Measurements from ENCODE around the gene SPATS2.
"Not testable (repeated sequence)": the region's sequence is repeated elsewhere in the genome, so short reads cannot be mapped to it uniquely, and the experiment has no call there.

The SPATS2 gene

DNA sequence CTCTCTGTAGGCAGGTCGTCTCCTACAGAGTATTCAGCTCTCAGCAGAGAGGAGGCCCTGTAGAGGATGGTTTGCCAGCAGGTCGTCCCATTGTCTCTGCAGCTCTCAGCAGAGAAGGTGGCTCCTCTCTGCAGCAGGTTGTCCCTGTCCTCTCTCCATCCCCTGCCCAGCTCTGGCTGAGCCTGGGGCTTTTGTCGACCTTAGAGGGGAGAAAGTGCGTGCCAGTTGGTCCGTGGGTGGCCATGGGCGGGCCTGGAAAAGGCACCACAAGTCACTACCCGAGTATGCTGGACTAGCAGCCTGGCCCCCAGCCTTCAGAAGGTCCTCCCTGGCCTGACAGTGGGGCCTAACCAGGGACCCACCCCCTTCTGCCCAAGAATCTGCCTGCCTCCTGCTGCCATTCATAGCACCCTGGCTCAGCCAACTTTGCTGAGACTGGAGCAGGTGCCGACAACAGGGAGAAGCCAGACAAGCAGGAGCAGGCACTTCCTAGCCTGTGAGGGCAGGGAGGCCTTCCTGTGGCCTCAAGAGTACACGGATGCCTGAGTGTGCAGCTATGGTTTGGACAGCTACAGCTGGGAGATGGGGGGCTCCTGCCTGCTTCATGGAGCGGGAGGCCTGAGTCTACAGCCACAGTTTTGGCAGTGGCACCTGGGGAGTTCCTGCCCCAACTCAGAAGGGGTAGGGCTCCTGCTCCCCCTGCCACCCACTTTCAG is 111.8 kb downstream of the SPATS2 start:
- DNase-seq = no peak

DNA sequence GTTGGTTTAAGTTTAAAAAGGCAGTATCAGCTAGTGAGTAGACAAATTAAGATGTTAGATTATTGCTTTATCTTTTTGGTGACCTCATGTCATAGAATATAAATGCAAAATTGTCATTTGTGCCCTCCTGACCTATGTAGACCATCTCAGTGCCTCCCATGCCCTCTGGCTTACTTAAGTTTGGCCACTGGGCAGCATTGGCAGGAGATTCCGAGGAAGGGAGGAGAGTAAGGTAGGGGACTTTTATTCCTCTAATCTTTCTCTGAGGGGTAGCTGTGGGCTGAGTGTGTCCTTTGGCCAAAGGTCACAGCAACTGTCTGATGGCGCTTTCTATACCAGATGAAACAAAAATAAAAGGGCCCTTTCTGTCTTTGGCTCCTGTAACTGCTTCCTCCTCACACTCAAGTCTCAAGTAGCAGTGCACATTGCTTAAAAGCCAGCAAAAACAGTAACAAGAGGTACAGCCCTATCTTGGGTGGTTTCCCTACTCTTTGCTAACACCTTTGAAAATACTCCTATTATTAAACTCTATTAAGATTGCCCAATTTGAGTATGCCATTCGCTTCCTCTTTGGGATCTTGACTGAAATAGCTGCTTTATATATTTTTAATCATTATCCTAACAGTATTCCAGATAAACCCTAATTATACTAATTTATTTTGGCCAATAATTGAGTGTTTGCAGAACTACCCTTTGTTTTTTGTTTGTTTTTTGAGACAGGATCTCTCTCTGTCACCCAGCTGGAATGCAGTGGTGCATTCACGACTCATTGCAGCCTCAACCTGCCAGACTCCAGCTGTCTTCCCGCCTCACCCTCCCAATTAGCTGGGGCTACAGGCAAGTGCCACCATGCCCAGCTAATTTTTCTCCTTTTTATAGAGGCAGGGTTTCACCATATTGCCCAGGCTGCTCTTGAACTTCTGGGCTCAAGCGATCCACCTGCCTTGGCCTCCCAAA is 115.1 kb downstream of the SPATS2 start:
- no peak for DNase-seq

DNA sequence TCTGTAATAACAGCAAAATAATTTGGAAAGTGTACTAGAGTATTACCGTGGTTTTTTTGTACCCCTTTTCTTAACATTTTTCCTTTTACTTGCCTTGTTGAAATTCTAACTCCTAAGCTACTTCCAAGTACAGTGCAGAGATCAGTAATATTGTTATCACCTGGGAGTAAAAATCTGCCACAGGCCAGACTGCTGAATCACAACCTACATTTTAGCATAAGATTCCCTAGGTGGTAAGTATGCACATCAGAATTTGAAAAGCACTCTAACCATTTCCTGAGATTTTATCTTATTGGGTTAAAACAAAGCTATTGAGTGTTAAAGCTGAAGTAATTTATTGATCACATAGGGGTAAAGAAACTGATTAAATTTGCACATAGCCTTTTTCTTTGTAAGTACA is 116.4 kb downstream of the SPATS2 start:
- no peak for DNase-seq

DNA sequence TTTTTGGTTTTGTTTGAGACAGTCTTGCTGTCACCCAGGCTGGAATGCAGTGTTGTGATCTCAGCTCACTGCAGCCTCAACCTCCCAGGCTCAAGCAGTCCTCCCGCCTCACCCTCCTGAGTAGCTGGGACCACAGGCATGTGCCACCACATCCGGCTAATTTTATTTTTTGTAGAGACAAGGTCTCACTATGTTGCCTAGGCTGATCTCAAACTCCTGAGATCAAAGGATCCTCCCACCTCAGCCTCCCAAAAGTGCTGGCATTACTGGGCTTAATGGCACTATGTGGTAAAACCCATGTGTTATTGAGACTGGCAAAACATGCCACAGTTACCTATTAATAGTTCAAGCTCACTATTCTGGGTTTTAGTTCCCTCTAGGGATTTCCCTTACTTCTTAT is 120.3 kb downstream of the SPATS2 start:
- no peak for DNase-seq

DNA sequence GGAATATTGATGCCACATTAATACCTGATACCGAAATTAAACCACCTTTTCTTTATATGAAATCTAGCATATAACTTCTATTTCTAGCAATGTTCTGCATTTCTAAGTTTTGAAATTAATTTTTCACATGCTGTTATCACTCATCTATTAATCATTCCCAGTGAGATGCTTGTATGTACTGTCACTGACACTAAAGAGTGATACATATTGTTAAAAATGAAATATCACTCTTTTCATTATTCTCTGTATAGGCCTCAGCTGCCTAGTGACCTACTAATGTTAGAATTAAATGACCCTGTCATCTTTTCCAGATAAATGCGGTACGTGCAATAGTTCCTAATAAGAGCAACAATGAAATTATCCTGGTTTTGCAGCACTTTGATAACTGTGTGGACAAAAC is 121.9 kb downstream of the SPATS2 start:
- no peak for DNase-seq

DNA sequence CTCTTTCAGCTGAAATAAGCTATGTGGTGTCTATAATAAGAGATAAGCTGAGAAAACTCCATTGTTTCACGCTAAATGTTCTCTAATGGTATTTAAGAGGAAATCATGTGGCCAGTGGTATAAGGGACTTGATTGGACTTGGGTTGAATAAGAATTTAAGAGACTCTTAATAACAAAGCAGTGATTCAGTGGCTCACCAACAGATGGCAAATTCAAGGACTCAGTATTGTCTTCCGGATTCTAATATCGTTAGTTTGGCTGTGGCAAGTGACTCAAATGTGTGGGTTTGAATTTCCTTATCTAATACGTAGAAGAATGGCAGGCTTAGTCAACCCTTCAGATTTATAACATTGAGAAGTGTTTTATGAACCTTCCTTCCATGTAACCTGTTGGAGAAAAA is 122.5 kb downstream of the SPATS2 start:
- no peak for DNase-seq

DNA sequence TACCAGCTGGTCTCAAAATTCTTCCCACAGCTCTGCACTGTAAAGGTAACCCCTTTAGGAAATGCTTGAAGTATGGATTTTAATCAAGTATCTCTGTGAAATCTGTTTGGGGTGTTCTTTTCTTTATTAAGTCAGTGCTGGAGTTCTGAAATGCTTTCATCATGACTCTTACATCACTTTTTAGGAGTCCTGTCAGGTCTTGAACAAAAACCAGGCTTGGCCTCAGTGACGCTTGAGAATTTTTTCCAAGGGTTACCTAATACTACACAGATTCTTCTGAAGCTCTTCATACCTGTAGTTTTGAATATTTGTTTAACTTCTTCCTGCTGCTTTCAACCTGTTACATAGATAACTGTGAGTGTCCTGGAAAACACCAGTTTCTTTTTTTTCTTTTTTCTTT is 124.6 kb downstream of the SPATS2 start:
- no peak for DNase-seq

DNA sequence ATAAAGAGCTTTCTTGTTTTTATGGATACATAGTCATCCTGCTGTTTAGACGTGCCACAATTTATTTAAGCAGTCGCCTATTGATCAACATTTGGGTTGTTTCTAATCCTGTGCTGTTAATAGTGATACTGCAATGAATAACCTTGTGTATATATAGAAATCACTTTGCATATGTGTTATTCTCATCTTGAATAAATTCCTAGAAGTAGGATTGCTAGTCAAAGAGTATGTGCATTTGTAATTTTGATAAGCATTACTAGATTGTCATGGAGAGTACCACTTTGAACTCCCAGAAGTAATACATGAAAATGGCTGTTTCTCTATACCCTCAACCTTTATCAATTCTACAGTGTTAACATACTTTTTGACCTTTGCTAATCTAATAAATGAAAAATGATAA is 126.6 kb downstream of the SPATS2 start:
- DNase-seq = no peak

DNA sequence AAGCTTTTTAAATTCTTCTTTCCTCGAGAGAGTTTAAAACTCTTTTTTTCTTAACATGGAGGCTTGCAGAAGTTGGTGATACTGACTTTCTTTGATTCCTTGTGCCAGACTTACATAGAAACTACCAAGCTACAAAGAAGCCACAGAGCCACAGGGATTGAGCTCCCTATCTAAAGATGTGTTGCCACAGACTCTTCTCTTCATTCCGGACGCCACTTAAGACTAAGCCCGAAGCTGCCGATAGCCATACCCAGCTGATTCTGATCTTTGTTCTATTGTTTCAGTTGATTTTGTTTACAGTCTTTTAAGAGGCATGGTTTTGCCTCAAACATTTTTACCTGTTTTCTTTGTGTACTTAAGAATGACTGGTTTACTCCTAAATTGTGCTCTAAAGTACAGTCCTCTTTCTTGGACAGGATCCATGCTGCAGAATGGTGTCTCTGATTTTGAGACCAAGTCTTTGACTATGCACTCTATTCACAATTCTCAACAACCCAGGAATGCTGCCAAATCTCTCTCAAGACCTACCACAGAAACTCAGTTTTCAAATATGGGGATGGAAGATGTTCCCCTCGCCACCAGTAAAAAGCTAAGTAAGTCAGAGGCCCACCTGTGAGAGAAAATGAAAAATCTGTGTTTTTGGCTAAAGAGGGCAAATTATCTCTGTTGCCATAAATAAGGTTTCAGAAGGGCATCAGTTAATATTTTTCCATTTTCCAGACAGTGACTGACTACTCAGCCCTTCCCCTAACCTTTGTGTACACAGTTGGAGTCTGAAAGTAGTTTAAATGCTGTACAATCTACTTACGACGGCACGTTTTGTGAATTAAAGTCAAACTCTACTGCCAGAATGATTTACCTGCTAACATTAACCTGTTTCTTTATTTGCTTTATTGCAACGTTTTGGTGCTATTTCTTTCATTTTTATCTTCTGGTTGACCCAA is 129.4 kb downstream of the SPATS2 start:
- DNase-seq = no peak

DNA sequence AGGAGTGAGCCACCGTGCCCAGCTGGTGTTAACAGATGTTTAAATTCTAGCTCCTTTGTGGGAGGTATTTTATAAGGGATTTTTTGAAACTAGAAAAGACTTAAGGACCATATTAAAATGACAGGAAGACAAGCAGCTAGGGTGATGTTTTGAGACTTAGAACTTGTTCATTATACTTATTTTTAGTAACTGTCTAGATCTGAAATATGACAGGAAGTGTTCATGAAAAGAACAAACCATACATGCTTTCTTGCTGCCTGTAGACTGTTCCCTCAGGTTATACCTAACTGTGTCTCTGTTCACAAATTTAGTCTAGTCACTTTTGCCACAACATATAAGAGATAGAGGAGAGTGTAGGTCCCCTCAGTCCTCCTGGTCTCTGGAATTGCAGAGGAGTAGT is 134.6 kb downstream of the SPATS2 start:
- DNase-seq = no peak

DNA sequence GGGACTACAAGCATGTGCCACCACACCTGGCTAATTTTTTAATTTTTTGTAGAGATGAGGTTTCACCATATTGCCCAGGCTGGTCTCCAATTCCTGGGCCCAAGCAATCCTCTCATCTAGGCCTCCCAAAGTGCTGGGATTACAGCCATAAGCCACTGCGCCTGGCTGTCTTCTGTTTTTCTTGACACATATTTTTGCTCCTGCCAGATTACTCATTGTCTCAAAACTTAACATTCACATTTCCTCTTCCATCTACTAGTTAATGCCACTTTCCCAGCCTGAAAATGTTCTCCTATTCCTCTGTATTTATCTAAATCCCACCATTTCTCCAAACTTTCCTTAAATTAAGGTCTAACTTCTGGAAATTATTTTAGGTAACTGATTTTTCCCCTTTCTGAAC is 135.3 kb downstream of the SPATS2 start:
- no peak for DNase-seq

DNA sequence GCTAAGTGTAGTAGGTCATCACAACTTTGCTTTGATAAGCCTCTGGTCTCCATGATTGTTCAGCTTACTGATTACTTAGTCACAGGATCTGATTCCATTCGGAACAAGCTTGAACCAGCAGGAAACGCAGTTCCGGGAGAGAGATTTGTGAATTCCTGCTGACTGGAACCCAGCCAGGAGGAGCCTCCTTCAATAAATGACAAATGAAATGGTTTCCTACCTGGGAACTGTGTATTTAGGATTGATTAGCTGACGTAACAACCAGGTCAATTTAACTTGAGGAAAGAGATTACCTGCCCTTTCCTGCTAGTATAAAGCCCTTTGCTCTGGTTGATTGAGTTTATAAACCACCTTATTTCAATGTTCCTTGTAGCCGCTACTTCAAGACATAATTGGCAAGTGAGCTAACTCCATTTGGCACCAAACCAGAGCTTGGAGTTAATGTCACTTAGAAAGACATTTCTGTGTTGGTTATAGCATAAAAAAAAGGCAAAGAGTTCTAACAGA is 136.5 kb downstream of the SPATS2 start:
- DNase-seq = no peak

DNA sequence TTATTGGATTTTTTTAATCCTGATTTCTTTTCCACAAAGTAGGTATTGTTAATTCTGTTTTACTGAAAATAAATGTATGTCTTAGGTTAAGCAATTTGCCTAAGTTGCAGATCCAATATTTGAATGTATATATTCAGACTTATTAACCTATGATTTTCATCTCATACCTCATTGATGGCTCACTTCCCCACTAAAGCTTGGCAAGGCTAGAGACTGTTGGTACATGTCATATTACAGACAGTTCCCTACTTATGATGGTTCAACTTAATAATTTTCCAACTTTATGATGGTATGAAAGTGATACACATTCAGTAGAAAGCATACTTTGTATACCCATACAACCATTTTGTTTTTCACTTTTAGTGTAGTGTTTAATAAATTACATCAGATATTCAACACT is 138.4 kb downstream of the SPATS2 start:
- no peak for DNase-seq

DNA sequence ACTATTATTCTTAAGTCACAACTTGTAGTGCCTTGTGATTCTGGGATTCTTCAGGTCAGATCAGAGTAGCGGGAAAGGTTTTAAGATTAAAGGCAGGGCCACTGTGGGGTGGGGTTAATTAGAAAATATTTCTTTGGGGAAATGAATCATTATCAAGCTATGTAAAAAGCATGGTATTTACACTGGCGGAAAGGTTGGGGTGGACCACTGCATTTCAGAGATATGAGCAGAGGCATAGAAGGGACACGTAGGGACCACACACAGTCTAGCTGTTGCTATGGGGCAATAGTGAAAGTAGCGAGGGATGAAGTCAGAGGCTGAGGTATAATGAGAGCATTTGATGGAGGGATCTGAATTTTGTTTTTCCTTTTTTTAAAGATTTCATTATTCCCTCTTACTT is 139.9 kb downstream of the SPATS2 start:
- DNase-seq = no peak

DNA sequence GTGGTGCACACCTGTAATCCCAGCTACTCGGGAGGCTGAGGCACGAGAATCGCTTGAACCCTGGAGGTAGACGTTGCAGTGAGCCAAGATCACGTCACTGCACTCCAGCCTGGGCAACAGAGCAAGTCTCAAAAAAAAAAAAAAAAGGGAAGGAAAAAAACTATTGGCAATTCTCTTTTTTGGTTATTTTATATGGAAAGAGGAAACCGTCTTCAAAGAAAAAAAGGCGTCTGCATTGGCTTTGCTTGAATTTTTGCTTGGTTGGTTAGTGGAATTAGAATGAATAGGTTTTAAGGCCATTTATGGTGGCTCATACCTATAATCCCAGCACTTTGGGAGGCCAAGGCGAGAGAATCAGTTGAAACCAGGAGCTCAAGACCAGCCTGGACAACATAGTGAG is 142.4 kb downstream of the SPATS2 start:
- not testable (repeated sequence) for DNase-seq

DNA sequence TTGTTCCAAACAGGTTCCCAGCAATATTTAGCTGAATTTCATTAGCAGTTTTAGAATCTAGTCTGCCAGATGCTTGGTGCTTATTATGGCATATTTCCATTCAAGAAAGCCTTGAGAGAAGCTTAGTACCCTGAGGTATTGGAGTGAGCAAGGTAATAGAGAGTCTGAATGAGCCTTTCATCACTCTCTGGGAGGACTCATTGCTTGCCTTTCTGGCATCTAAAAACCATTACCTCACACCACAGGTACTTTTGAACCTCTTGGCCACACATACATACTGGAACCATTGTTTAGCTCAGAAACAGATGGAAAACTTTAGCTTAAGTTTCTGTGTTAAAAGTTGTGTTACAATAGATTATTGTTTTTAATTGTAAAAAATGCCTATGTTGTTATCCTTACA is 144.1 kb downstream of the SPATS2 start:
- no peak for DNase-seq

DNA sequence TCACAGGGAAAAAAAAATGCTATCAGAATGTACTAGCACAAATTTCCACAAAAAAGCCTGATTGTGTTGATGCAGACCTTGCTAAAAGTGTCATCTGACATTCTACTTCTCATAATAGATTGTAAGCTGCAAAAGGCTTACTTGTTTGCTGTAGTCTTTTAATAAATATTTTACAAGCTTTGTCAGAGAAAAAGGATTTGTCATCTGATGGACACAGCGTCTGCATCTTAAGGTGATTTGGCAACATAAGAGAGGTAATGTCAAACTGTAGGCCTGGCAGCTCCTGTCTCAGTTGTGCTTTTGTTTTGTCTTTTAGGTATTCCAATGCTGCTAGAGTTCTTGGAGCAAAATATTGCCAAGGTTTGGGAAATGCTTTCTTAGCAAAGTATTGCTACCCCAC is 145.3 kb downstream of the SPATS2 start:
- no peak for DNase-seq

DNA sequence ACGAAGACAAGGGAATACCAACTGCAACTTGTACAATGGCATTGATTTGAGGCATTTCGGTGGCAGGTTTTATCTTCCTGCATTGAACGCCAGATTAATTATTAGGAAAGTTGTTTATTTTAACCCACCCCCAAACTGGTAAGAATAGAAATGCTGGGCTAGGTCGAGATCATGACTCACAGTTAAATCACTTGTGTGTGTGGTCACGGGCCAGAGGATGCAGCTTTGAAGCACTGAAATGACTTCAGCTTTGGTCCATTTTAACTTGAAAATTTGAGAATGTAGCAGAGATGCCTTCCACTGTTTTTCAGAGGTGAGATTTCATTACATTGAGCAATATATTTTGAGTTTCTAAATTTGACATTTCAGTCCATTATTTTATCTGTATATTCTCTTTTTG is 148.0 kb downstream of the SPATS2 start:
- no peak for DNase-seq

DNA sequence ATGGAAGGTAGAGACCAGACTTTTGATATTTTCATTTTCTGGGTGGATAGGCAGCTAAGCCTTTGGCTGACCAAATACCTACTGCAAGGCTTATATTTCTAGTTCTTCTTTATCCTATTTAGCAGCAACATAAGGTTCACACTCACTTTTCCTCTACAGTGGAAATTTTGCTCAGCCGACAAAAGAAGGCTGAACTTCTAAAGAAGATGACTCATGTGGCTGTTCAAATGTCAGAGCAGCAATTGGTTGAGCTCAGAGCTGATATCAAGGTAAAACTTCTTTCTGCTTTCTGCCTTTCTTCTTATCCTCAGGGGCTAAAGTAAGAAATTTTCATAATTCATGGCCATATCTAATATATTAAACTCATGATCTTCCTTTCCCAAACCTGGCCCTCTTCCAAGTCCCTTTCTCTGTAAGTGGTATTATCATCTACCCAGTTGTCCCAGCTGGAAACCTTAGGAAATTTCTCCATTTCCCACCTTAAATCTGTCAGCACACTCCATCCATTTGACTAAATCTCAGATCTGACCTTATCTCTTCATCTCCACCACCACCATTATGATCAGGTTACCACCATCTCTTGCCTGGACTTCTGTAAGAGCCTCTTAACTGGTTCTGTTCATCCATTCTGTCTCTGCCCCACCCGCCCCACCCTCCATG is 151.8 kb downstream of the SPATS2 start:
- DNase-seq = no peak

DNA sequence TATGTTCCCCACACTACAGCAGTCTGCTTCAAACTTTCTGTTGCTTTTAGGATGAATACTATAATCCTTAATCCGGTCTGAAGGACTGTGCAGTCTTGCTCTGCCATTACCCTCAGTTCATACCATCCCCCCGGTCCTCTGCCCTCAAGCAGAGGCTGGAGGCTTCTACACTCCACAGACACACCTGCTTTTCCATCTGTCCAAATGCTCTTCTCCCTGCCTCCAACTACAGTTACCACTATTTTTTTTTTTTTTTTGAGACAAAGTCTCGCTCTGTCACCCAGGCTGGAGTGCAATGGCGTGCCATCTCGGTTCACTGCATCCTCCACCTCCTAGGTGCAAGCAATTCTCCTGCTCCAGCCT is 152.3 kb downstream of the SPATS2 start:
- DNase-seq = no peak

DNA sequence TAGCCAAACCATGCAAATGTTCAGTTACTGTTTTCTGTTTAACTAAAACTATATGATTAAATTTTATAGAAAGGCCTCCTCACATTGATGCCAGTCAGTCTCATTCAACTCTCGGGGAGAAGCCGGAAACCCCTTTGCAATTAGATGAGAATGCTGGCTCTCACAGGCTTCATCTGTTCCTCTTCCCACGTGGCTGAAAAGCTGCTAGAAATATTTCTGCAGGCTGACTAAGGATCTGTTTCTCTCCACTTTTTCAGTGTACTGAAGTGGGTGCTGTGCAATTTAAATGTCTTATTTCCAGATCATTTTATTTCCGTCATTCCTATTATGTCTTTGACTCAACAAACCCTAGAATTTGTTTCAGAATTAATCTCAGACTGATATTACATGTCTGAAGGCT is 154.1 kb downstream of the SPATS2 start:
- DNase-seq = no peak

DNA sequence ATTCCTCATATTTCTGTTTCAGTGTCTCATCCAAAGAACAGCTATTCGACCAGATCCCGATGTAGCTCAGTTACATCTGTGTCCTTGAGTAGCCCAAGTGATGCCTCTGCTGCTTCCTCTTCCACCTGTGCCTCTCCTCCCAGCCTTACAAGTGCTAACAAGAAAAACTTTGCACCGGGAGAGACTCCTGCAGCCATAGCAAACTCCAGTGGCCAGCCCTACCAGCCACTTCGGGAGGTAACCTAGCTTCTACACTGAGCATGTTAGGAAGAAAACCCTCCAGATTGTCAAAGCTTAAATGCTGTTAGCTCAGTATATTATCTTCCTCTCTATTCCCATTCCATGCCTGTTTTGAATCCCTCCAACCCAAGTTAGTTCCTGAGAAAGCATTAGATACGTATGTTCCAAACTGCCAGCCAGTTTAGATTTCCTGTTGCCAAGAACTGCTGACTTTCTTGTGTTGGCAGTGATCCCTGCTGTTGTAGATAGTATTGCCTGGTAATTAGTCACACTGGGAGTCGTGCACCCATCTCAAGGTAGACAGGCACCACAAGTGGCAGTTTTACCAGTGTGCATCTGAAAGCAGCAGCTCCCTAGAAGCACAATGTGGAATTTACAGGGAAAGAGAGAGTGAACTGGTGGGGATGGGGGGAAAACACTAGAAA is 157.5 kb downstream of the SPATS2 start:
- DNase-seq = no peak

All from SIG-M5 (cell line).